GM21825 (cell line): ENCODE measurements around the gene ZBP1.

Experiments used
- ATAC-seq: cut with Tn5 transposase; IDR thresholded peaks from one replicate; pipeline ENCODE4 v1.9.1; 2021; ENCODE audit warnings: mild to moderate bottlenecking, moderate library complexity; ENCODE audit not compliant: unreplicated experiment

The ZBP1 gene

GRCh38 chr20:57620274-57620990 lies at the start of gene ZBP1:
TSS of gene ZBP1 (minus strand) at chr20:57620426. CDS start at chr20:57620295, 131 bp downstream.
- peak; percentile 49 for ATAC-seq

- ATAC-seq = no peak
Measured at GRCh38 chr20:57669632-57670031, 49.4 kb upstream of the ZBP1 start.

GRCh38 chr20:57667924-57668782 lies 47.9 kb upstream of the ZBP1 start:
- ATAC-seq = no peak

- no peak for ATAC-seq
Measured at GRCh38 chr20:57667388-57667787, 47.2 kb upstream of the ZBP1 start.

- ATAC-seq = no peak
Measured at GRCh38 chr20:57666834-57667157, 46.6 kb upstream of the ZBP1 start.

GRCh38 chr20:57666106-57666833 lies 46.0 kb upstream of the ZBP1 start:
- ATAC-seq = no peak

- no peak for ATAC-seq
Measured at GRCh38 chr20:57665589-57665971, 45.4 kb upstream of the ZBP1 start.

- no peak for ATAC-seq
Measured at GRCh38 chr20:57664924-57665588, 44.8 kb upstream of the ZBP1 start.

GRCh38 chr20:57664476-57664875 lies 44.2 kb upstream of the ZBP1 start:
- no peak for ATAC-seq

GRCh38 chr20:57663681-57664451 lies 43.6 kb upstream of the ZBP1 start:
- ATAC-seq = no peak

GRCh38 chr20:57663241-57663640 lies 43.0 kb upstream of the ZBP1 start:
- ATAC-seq = no peak

- ATAC-seq = no peak
Measured at GRCh38 chr20:57662456-57663240, 42.4 kb upstream of the ZBP1 start.

- no peak for ATAC-seq
Measured at GRCh38 chr20:57661746-57662455, 41.7 kb upstream of the ZBP1 start.

- ATAC-seq = no peak
Measured at GRCh38 chr20:57660922-57661745, 40.9 kb upstream of the ZBP1 start.

- no peak for ATAC-seq
Measured at GRCh38 chr20:57660181-57660921, 40.1 kb upstream of the ZBP1 start.

GRCh38 chr20:57659517-57660180 lies 39.4 kb upstream of the ZBP1 start:
- ATAC-seq = no peak
